IPS DF 6.9 (cell line): ENCODE data around the gene FBXW4.

Experiments used
- DNase-seq: peaks from one replicate; pipeline ENCODE4 v3.0.0-alpha.2; 2013; ENCODE audit warnings: low read depth, low spot score
- H3K27ac ChIP-seq: one replicate; pipeline ENCODE4 v1.5.1; 2013; ENCODE audit warnings: low read length, control low read depth
- H3K27me3 ChIP-seq: 2 replicates; pipeline ENCODE4 v1.6.1; 2013; ENCODE audit warnings: mild to moderate bottlenecking, low read length; ENCODE audit not compliant: control insufficient read depth, insufficient read depth
- H3K36me3 ChIP-seq: 2 replicates; pipeline ENCODE4 v1.6.1; 2013; ENCODE audit warnings: low read length; ENCODE audit not compliant: control insufficient read depth, insufficient read depth
- H3K4me1 ChIP-seq: 2 replicates; pipeline ENCODE4 v1.6.1; 2013; ENCODE audit warnings: low read length; ENCODE audit not compliant: control insufficient read depth, insufficient read depth
- H3K4me3 ChIP-seq: 2 replicates; pipeline ENCODE4 v1.5.1; 2013; ENCODE audit warnings: mild to moderate bottlenecking, low read length
- H3K9me3 ChIP-seq: 2 replicates; pipeline ENCODE4 v1.6.1; 2013; ENCODE audit warnings: low read length, inconsistent platforms; ENCODE audit not compliant: control insufficient read depth, insufficient read depth
- WGBS: extraction: QIAGEN DNeasy Blood & Tissue Kit; methylation state at CpG from one replicate; pipeline ENCODE4 v1.1.7; 2013; ENCODE audit warnings: mixed read lengths, missing lambda C conversion rate; ENCODE audit not compliant: insufficient read length, insufficient coverage; 5-methylcytosine and 5-hydroxymethylcytosine counted together

Gene FBXW4

GRCh38 chr10:101720606-101721230 is 25.7 kb upstream of the FBXW4 start:
- no peak overlapping the region for H3K4me3 ChIP-seq
- DNase-seq: no peak
- H3K36me3 ChIP-seq: no peaks in the 10 kb centered on the region
- no peak overlapping the region for H3K27ac ChIP-seq
- H3K4me1 ChIP-seq: 0 out of 2 replicates have a peak, but pooled peaks cover 3% of the 10 kb centered on the region
- H3K27me3 ChIP-seq: no peaks in the 10 kb centered on the region
- WGBS: no CpG with 5 or more reads among the region's 6 CpGs
- H3K9me3 ChIP-seq: no peaks in the 10 kb centered on the region

- no peak for DNase-seq
- no peak overlapping the region for H3K4me3 ChIP-seq
Observed at GRCh38 chr10:101718690-101719275, 23.8 kb upstream of the FBXW4 start.

GRCh38 chr10:101716891-101717659 is 22.1 kb upstream of the FBXW4 start:
- no peak overlapping the region for H3K4me3 ChIP-seq
- no peaks in the 10 kb centered on the region for H3K9me3 ChIP-seq
- H3K36me3 ChIP-seq: no peaks in the 10 kb centered on the region
- WGBS: no CpG with 5 or more reads among the region's 10 CpGs
- no peak for DNase-seq
- no peaks in the 10 kb centered on the region for H3K27me3 ChIP-seq
- H3K4me1 ChIP-seq: no peaks in the 10 kb centered on the region
- H3K27ac ChIP-seq: no peak overlapping the region

More at GRCh38 chr10:101718690-101719275, 23.8 kb upstream of the FBXW4 start:
- WGBS: no CpG with 5 or more reads among the region's 3 CpGs
- Histone ChIP-seq H3K27me3 (no peaks in the 10 kb centered on the region), H3K4me1 (no peaks in the 10 kb centered on the region), H3K36me3 (no peaks in the 10 kb centered on the region), H3K9me3 (no peaks in the 10 kb centered on the region), H3K27ac (no peak overlapping the region)

GRCh38 chr10:101712997-101713396 is 18.0 kb upstream of the FBXW4 start:
- H3K36me3 ChIP-seq: no peaks in the 10 kb centered on the region
- no peak overlapping the region for H3K27ac ChIP-seq
- H3K27me3 ChIP-seq: no peaks in the 10 kb centered on the region
- H3K9me3 ChIP-seq: no peaks in the 10 kb centered on the region
- H3K4me1 ChIP-seq: no peaks in the 10 kb centered on the region
- WGBS: no CpG with 5 or more reads among the region's 2 CpGs
- no peak for DNase-seq
- H3K4me3 ChIP-seq: no peak overlapping the region

- H3K4me3 ChIP-seq: no peak overlapping the region
- H3K27ac ChIP-seq: no peak overlapping the region
- no peaks in the 10 kb centered on the region for H3K36me3 ChIP-seq
- no CpG with 5 or more reads among the region's 2 CpGs for WGBS
- H3K9me3 ChIP-seq: no peaks in the 10 kb centered on the region
- no peaks in the 10 kb centered on the region for H3K4me1 ChIP-seq
- no peaks in the 10 kb centered on the region for H3K27me3 ChIP-seq
- DNase-seq: no peak
Observed at GRCh38 chr10:101710793-101711192, 15.8 kb upstream of the FBXW4 start.

- Histone ChIP-seq H3K4me1 (no peaks in the 10 kb centered on the region), H3K36me3 (no peaks in the 10 kb centered on the region), H3K27ac (no peak overlapping the region), H3K4me3 (no peak overlapping the region), H3K9me3 (no peaks in the 10 kb centered on the region), H3K27me3 (no peaks in the 10 kb centered on the region)
- DNase-seq: no peak
- WGBS: no CpG with 5 or more reads among the region's 9 CpGs
Observed at GRCh38 chr10:101710059-101710695, 15.2 kb upstream of the FBXW4 start.

GRCh38 chr10:101709359-101710058 is 14.5 kb upstream of the FBXW4 start:
- H3K27ac ChIP-seq: no peak overlapping the region
- DNase-seq: no peak
- H3K36me3 ChIP-seq: no peaks in the 10 kb centered on the region
- no peaks in the 10 kb centered on the region for H3K9me3 ChIP-seq
- H3K4me3 ChIP-seq: no peak overlapping the region
- H3K27me3 ChIP-seq: no peaks in the 10 kb centered on the region
- no peaks in the 10 kb centered on the region for H3K4me1 ChIP-seq
- no CpG with 5 or more reads among the region's 9 CpGs for WGBS

- Histone ChIP-seq H3K36me3 (no peaks in the 10 kb centered on the region), H3K9me3 (no peaks in the 10 kb centered on the region), H3K4me3 (no peak overlapping the region), H3K4me1 (no peaks in the 10 kb centered on the region), H3K27me3 (no peaks in the 10 kb centered on the region), H3K27ac (no peak overlapping the region)
- no CpG with 5 or more reads among the region's 2 CpGs for WGBS
- DNase-seq: no peak
Observed at GRCh38 chr10:101708870-101709269, 13.9 kb upstream of the FBXW4 start.

GRCh38 chr10:101708073-101708472 is 13.1 kb upstream of the FBXW4 start:
- DNase-seq: no peak
- no peaks in the 10 kb centered on the region for H3K9me3 ChIP-seq
- no CpG with 5 or more reads among the region's 1 CpG for WGBS

GRCh38 chr10:101704331-101704730 is 9.4 kb upstream of the FBXW4 start:
- Histone ChIP-seq H3K27ac (no peak overlapping the region), H3K9me3 (no peaks in the 10 kb centered on the region), H3K4me1 (no peaks in the 10 kb centered on the region), H3K4me3 (no peak overlapping the region), H3K27me3 (no peaks in the 10 kb centered on the region), H3K36me3 (no peaks in the 10 kb centered on the region)
- WGBS: no CpG with 5 or more reads among the region's 2 CpGs
- DNase-seq: no peak

More at GRCh38 chr10:101708073-101708472, 13.1 kb upstream of the FBXW4 start:
- no peaks in the 10 kb centered on the region for H3K36me3 ChIP-seq
- H3K27ac ChIP-seq: no peak overlapping the region
- no peak overlapping the region for H3K4me3 ChIP-seq
- no peaks in the 10 kb centered on the region for H3K4me1 ChIP-seq
- no peaks in the 10 kb centered on the region for H3K27me3 ChIP-seq
